H1 (cell line): Measurements from ENCODE around the gene RAB25. TPM values are rescaled to one million over a fixed set of nuclear protein-coding genes. Genes with fewer than 3 reads are reported as not detected.

Experiments
- ATF2 ChIP-seq: IDR thresholded peaks from 2 replicates; pipeline ENCODE4 v1.6.1; 2012; ENCODE audit warnings: low read length, inconsistent platforms
- CTCF ChIP-seq, 3 experiments: IDR thresholded peaks; 1 replicate in 2 of 3; 2 replicates in 1 of 3; pipeline versions ENCODE4 v1.5.1 to v1.6.1; 2011; ENCODE audit warnings: low read length in 3 of 3, mild to moderate bottlenecking in 3 of 3, inconsistent platforms in 2 of 3, low read depth in 1 of 3, moderate library complexity in 1 of 3; ENCODE audit not compliant: insufficient read depth in 1 of 3; ENCODE audit errors: control extremely low read depth in 1 of 3
- EP300 ChIP-seq, 2 experiments: IDR thresholded peaks; 1 replicate in 1 of 2; 2 replicates in 1 of 2; pipeline ENCODE4 v1.6.1; 2011 to 2012; ENCODE audit warnings: low read depth in 2 of 2, low read length in 2 of 2, mild to moderate bottlenecking in 2 of 2, borderline replicate concordance in 1 of 2, inconsistent platforms in 1 of 2, moderate library complexity in 1 of 2
- NANOG ChIP-seq: IDR thresholded peaks from 2 replicates; pipeline ENCODE4 v1.6.1; 2011; ENCODE audit warnings: low read length, low read depth, mild to moderate bottlenecking, inconsistent platforms; ENCODE audit not compliant: insufficient read depth, poor library complexity, severe bottlenecking
- RAD21 ChIP-seq, 2 experiments: IDR thresholded peaks in 1 of 2; conservative IDR thresholded peaks in 1 of 2; 2 replicates each; pipeline ENCODE4 v1.6.1; 2011; ENCODE audit warnings: low read depth in 2 of 2, low read length in 2 of 2, improper control_type of control experiment in 1 of 2, inconsistent platforms in 1 of 2, mild to moderate bottlenecking in 1 of 2, moderate library complexity in 1 of 2
- SIN3A ChIP-seq, 2 experiments: IDR thresholded peaks in 1 of 2; conservative IDR thresholded peaks in 1 of 2; 2 replicates each; pipeline ENCODE4 v1.6.1; 2011 to 2012; ENCODE audit warnings: low read length in 2 of 2, improper control_type of control experiment in 1 of 2, low read depth in 1 of 2, mild to moderate bottlenecking in 1 of 2
- polyA plus RNA-seq, 7 experiments: library from polyadenylated mRNA; depleted of rRNA in 3 of 7; stranded (reverse) in 5 of 7; unstranded in 2 of 7; fragments of >200 nt in 5 of 7; fragments of 200-250 nt in 2 of 7; gene quantifications; 1 replicate in 5 of 7; 2 replicates in 1 of 7; 4 replicates in 1 of 7; pipeline versions ENCODE4 v1.2.1 to v1.2.3, GENCODE V29; 2011 to 2013; ENCODE audit warnings: missing spikeins in 2 of 7, mixed read lengths in 2 of 7
- total RNA-seq: library from RNA; stranded (reverse); fragmentation: NEBNext Ultra II Directional; extraction: Animal tissue kit (Norgen Biotek cat#: 25700); gene quantifications from 2 replicates; pipeline ENCODE4 v1.2.1, GENCODE V29; 2021
- TF ChIP-seq, protein P1 (sequence below): IDR thresholded peaks from 2 replicates; pipeline ENCODE4 v1.6.1; 2012; ENCODE audit warnings: inconsistent platforms
- TF ChIP-seq, protein P2 (sequence below): IDR thresholded peaks from 2 replicates; pipeline ENCODE4 v1.6.1; 2012; ENCODE audit warnings: inconsistent platforms

RAB25 gene
- total and polyA plus RNA-seq, 2 of the 8 experiments (the other 6 are each of a cell fraction or from before 2014, with no cell fraction given): 34.8 to 98.2 TPM

- no peak for TF ChIP-seq RAD21 (IDR thresholded peaks at IDR 0.05 in 1 of 2, conservative IDR thresholded peaks at IDR 0.05 in 1 of 2; ENCODE audit: low read depth in 2 of 2, low read length in 2 of 2)
- TF ChIP-seq EP300 (IDR thresholded peaks at IDR 0.05; ENCODE audit: borderline replicate concordance in 1 of 2, low read depth in 2 of 2, low read length in 2 of 2): no peak
- no peak for TF ChIP-seq NANOG
- no peak for TF ChIP-seq CTCF (IDR thresholded peaks at IDR 0.05; ENCODE audit: control extremely low read depth in 1 of 3, insufficient read depth in 1 of 3, low read depth in 1 of 3, low read length in 3 of 3)
- TF ChIP-seq, protein P1, sequence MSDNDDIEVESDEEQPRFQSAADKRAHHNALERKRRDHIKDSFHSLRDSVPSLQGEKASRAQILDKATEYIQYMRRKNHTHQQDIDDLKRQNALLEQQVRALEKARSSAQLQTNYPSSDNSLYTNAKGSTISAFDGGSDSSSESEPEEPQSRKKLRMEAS: no peak
- TF ChIP-seq, protein P2, sequence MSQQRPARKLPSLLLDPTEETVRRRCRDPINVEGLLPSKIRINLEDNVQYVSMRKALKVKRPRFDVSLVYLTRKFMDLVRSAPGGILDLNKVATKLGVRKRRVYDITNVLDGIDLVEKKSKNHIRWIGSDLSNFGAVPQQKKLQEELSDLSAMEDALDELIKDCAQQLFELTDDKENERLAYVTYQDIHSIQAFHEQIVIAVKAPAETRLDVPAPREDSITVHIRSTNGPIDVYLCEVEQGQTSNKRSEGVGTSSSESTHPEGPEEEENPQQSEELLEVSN: no peak
- TF ChIP-seq SIN3A (conservative IDR thresholded peaks at IDR 0.05 in 1 of 2, IDR thresholded peaks at IDR 0.05 in 1 of 2; ENCODE audit: low read depth in 1 of 2, low read length in 2 of 2): no peak
- no peak for TF ChIP-seq ATF2
Observed at GRCh38 chr1:156112276-156113137, 51.5 kb downstream of the RAB25 start (continued).
